ENCODE data around the gene CNTRL. TPM values are rescaled to one million over a fixed set of nuclear protein-coding genes. Genes with fewer than 3 reads are reported as not detected.
"Not testable (repeated sequence)": the region's sequence is repeated elsewhere in the genome, so short reads cannot be mapped to it uniquely, and the experiment has no call there.

The CNTRL gene
- total RNA-seq, 1 donor from 2014 or later, result 14.2 TPM

DNA sequence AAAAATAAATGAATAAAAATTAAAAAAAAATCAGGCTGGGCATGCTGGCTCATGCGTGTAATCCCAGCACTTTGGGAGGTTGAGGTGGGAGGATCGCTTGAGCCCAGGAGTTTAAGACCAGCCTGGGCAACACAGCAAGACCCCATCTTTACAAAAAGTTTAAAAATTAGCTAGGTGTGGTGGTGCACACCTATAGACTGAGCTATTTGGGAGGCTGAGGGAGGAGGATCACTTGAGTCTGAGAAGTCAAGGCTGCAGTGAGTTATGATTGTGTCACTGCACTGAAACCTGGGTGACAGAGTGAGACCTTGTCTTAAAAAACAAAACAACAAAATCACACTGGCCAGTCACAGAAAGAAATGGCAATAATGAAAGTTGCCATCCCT, 3.4 kb upstream of the CNTRL start:
- DNase-seq, result no peak

DNA sequence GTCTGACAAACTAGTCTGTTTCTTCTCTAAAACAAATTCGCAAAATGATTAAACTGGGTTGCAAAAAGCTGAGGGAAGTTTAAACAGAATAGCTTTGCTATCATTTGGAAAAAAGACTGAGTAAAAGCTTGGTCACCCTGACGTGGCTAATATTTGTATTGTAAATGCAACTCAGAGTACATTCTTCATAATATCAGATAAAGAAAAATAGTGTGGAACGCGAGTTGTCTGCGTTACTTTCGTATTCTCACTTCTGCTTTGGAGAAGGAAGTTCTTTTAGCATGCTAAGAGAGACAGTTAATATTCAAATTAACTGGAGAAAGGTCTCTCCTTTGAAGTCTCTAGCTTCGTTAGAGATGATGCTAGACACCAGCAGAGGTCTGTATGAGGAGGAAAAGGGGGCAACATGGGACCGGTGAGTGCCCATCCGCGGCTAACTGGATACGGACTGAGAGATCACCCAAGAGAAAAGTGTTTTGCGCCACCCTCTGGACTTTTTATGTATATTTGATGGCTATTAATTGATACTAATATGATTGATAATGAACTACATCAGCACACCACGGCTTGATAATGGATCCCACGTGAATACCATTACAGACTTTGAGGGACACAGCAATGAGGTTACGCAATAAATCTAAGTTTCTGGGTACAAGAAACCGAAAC, 2.9 kb upstream of the CNTRL start:
- DNase-seq, result no peak

DNA sequence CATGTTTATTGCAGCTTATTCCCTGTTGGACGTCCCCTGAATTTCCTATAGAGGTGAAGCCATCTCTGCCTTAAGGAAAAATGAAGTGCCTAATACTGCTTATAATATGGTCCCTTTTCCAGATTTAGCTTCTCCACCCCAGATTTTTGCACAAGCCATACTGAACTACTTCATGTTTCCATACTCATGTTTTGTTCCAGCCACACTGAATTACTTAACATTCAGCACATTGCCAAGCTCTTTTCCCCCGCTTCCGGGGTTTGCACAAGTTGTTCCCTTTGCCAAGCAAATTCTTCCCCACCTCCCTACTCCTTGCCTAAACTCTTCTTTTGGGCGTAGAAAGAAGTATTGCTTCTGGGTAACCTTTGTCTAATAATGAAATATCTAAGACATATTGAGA, 1.7 kb upstream of the CNTRL start:
- peak; percentile 10 for DNase-seq

DNA sequence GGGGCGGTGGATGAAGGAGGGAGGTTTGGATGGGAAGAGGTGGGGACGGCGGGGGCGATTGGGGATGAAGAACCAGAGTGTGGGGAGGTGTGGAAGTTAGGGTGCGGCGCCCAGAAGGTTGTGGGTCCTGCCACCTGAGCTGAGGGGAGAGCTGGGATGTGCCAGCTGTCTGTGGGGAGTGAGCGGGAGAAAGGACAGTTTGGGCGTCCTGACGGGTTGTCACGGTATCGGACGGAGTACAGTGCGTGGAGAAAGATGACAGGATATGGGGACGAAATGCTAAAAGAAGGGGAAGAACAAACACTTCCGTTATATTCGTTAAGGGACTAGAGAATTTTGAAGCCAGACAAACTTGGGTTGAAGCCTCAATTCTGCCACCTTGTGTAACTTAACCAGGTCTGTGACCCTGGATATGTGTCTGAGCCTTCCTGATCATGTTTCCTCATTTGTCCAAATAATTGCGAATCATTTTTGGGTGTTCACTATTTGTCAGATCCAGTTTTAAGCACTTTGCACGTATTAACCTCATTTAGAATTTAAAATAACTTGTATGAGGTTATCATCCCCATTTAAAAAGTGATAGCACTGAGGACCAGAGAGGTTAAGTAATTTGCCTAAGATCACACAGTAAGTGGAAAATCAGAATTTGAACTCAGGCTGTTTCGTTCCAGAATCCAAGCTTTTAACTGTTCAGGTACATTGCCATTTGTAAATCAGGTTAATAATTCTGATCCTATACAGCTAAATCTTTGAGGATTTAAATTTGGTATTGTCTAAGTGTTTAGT, 689 bp downstream of the CNTRL start:
- DNase-seq, result no peak

DNA sequence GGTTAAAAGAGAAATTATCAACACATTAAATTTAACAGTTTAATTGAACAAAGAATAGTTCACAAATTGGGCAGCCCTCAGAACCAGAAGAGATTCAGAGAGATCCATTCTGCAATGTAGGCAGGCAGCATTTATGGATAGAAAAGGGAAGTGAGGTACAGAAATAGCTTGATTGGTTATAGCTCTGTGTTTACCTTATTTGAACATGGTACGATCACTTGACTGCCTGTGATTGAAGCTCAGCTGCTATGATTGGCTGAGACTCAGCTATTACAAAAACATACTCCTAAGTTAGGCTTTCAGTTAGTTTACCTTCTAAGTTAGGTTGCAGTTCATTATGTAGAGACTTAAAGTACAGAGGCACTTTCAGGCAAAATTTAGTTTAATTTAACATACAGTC, 7.3 kb downstream of the CNTRL start:
- DNase-seq, result no peak

DNA sequence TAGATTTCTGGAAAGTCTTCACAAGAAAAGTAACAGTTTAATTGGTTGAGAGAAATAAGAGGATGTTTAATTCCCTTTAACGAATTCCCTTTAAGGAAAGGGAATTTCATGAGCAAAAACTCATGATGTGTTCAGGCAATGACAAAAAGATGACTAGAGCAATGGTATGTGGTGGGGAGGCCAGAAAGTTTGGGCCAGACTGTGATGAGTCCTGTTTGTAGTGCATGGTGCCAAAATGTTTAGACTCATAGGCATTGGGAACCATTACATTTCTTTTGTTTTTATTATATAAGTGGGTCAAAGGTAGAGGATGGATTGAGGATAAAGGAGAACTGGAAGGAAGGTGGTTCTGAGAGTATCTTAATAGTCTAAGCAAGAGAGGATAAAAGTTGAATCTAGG, 10.9 kb downstream of the CNTRL start:
- DNase-seq, result no peak

DNA sequence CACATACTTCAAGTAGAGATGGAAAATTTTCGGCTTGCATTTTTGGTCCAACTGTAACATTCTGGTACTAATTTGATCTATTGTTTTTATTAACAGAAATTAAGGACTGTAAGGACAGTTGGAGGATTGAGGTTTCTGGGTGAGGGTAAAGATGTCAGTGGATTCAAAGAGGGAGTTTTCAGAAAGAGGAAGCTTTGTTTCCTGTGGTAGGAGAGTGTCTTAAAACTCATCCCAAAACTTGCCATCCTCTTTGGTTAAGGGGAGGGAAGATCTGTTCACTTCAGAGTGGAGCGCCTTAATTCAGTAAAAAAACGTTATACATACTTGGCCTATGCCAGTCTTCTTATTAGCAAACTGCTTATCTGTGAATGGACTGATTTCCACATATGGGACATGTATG, 13.8 kb downstream of the CNTRL start:
- no peak for DNase-seq

DNA sequence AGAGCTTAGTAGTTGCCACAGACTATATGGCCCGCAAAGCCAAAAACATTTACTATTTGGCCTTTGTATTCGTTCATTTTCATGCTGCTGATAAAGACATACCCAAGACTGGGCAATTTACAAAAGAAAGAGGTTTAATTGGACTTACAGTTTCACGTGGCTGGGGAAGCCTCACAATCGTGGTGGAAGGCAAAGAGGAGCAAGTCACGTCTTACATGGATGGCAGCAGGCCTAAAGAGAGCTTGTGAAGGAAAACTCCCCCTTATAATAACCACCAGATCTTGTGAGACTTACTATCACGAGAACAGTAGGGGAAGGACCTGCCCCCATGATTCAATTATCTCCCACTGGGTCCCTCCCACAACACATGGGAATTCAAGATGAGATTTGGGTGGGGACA, 16.0 kb downstream of the CNTRL start:
- not testable (repeated sequence) for DNase-seq

DNA sequence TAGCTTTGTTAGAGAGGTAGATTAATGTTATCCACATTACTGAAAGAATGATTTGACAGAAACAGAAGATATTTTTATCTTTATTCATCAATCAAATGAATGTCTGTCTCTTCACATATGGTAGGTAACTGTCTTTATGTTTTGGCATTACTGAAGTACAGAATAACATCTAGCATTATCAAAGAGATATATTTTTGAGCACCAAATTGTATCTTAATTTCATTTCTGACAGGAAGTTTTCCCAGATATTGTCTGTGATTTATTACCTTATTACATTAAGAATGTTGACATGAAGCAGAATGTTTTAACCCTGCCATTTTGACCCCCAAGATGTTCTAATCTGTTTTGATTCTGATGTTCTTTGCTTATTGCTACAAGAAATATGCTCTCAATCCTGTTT, 20.3 kb downstream of the CNTRL start:
- no peak for DNase-seq

DNA sequence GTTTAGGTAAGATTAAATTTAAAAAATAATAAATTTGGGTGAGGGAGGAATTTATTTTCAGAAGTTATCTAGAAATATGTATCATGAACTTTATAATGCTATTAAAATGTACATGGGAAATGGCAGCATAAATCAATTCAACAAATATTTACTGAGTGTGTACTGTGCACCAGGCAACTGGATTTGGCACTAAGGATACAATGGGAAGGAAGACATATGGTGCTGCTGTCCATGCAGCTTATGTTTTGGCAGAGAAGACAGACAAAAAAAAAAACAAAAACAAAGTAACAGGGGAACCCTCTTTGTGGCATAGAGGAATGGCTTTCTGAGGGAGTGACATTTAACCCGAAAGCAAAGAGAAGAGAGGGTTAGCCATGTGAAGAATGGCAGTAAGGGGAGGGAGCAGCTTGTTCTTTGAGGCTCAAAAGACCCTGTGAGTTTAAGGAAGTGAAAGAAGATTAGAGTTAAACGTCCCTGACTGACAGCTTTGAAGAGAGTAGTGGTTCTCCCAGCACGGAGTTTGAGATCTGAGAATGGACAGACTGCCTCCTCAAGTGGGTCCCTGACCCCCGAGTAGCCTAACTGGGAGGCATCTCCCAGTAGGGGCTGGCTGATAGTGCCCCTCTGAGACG, 23.9 kb downstream of the CNTRL start:
- no peak for DNase-seq

DNA sequence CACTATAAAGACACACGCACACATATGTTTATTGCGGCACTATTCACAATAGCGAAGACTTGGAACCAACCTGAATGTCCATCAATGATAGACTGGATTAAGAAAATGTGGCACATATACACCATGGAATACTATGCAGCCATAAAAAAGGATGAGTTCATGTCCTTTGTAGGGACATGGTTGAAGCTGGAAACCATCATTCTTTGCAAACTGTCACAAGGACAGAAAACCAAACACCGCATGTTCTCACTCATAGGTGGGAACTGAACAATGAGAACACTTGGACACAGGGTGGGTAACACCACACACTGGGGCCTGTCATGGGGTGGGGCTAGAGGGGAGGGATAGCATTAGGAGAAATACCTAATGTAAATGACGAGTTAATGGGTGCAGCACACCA, 29.3 kb downstream of the CNTRL start:
- DNase-seq, result not testable (repeated sequence)

DNA sequence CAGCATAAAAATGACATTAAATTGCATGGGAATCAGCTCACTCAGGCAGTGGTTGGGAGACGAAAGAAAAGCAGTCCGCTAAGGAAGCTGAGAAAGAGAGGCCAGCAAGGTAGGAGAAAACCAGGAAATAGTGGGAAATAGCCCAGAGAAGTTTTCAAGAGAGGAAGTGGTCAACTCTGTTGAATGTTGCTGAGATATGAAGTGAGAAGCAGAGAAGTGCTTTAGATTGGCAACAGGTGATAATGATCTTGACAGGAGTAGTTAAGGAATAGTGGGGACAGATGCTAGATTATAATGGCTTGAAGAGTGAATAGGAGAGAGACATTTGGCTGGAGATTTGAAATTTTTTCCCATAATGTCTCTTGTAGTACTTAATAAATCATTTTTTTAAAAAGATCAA, 30.8 kb downstream of the CNTRL start:
- no peak for DNase-seq

DNA sequence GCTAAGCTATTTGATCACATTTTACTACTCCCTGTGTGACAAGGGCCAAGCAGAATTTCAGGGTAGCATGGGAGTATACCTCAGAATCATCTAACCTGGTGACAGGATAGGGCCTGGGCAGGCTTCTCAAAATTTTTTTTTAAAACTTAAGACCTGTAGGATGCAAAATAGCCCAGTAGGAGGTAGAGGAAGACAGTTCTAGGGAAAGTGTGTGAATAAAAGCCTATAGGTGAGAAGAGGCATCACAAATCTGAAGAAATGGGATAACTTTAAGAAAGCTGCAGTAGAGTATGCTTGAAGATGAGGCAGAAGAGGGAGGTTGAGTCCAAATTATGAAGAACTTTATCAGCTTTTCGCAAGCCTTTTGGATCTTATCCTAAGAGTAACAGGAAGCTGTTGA, 32.3 kb downstream of the CNTRL start:
- no peak for DNase-seq

DNA sequence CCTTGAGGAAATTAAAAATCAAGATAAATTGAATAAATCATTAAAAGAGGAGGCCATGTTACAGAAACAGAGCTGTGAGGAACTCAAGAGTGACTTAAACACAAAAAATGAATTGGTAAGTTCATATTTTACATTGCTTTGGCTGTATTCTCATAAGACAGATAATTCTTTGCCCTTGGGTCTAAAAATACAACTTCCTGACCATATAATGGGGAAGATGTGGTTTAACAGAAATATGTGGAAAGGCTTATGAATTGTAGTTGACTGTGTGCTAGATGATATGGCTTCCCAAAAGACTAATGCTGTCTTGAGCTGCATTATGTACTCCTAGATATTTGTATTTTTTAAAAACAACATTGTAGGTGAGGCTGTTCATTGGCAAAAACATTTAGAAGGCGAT, 33.1 kb downstream of the CNTRL start:
- DNase-seq, result no peak

DNA sequence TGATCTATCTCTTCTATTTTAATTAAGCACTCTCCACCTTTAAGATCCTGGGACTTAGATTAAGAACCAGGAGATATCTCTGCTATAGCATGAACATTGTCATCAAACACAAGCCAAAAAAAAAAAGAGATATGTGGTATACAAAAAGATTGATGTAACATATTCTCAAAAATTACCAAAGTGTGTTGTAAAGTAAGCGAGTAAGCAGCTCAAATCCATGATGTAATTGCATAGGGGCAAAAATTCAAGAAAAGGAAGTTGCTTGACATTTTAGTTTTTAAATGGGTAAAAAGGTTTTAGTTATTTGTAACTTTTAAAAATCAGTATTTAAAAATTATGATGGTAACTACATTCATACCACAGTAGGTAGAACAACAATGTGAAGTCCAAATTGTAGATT, 40.7 kb downstream of the CNTRL start:
- DNase-seq, result no peak

DNA sequence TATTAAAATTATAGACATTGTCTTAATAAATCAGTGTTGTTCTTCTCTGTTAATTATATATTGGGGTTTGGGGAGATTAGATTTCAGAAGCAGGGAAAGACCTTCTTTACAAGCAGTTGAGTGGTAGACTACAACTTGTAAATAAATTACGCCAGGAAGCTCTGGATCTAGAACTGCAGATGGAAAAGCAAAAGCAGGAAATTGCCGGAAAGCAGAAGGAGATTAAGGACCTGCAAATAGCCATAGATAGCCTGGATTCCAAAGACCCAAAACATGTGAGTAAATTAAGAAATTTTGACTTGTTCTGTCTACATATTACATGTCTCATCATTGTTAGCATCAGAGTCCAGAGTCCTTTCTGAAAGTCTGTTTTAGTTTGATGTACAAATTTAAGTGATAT, 43.5 kb downstream of the CNTRL start:
- DNase-seq, result no peak

DNA sequence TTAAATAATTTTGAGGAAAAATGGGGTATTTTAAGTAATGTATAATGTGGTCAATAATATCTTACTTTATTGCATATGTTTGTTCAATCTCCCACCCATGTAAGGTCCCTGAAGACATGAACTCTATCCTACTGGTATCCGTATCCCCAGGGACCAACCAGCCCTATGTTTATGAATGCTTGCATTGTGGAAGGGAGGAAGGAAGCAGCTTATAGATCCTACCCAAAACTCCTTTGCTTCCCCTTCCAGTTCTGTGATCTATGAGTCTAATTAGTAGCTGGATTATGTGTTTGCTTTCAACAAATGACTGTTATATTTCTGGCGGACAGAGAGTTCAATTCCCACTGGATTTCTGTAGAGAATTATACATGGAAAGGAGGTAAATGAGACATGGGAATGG, 45.6 kb downstream of the CNTRL start:
- DNase-seq, result no peak

DNA sequence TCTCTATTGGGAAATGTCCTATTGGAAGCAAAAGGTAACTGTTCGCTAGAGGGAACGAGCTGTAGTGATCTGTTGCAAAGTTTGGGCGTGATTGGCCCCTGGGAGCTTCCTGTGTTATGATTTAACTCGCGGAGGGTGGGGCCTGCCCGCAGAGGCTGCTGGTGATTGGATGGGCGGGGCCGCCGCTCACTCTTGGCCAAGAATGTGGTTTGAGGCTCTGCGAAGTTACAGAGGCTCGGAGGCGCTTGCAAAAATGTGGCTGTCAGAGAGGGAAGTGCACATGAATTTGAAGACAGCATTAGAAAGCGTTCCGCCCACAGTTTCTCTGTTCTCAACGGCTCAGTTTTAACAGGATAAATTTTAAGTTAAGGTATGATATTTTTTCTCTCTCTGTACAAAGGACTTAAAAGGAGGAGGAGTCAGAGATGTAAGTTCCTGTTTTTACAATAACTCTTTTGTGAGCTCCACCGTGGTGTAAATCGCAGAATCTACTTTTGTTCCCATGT, 46.9 kb downstream of the CNTRL start:
- peak; percentile 93 for DNase-seq

DNA sequence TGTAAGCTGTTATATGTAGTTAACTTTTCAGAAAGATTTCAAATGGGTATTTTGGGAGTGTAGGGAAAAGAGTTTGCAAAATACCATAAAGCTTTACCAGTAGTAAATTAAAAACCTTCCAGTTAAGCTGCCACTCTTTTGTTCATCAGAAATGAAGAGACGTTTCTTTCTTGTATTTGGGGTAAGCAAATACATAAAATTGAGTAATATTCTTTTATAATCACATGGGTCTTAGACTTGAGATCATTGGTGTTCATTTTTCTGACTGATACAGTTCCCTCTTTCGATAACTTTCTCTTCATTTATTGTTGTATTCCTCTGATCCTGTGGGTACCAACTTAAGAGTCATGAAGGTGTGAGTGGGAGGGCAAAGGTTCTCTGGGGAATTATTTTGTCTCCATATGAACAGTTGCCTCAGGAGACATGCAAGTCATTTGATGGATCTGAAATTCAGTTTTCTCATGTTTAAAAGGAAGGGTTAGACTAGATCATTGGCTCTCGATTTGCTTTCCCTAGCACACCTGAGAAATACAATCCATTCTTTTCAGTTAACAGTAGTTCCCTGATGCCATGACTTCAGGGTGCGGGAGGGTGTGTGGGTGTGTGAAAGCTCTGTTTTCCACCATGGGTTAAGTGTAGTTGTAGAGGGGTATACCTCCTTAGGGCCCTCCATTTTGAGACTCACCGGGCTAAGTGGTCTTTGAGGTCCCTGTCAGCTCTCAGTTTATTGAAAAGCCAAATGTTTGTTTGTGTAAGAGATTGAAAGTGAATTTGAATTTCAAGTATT, 47.7 kb downstream of the CNTRL start:
- no peak for DNase-seq

DNA sequence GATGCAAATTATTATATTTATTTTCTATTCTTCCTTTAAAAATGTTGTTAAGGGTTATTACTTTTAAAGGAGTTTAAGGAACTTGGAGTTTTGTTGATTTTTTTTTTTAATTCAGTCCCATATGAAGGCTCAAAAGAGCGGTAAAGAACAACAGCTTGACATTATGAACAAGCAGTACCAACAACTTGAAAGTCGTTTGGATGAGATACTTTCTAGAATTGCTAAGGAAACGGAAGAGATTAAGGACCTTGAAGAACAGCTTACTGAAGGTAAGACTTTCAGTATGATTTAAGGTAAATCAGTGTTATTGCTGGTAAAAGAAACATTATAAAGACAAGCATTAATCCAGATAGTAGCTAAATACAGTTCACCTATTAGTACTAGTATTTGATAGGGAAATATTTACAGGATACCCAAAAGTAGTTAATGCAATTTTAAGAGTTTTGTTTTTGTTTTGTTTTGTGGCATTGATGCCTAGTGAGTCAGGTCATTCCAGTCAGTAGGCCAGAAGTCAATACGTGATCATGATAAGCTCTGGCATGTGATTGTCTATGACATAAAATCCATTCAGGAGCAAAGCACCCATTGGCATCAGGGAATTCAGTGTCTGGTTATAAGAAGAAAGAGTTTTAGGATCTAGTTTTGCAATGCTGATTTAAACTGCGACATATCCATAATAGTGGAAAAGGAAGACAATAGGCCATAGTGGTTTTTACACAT, 49.2 kb downstream of the CNTRL start:
- DNase-seq, result no peak

DNA sequence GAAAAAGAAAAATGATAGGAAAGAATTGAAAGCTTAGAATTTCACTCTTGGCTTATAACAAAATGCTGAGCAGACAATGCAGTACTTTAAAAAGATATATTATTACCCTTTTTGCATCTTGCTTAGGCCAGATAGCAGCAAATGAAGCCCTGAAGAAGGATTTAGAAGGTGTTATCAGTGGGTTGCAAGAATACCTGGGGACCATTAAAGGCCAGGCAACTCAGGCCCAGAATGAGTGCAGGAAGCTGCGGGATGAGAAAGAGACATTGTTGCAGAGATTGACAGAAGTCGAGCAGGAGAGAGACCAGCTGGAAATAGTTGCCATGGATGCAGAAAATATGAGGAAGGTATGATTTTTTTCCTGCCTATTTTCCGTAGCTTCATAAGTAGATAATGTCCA, 50.8 kb downstream of the CNTRL start:
- DNase-seq, result no peak

DNA sequence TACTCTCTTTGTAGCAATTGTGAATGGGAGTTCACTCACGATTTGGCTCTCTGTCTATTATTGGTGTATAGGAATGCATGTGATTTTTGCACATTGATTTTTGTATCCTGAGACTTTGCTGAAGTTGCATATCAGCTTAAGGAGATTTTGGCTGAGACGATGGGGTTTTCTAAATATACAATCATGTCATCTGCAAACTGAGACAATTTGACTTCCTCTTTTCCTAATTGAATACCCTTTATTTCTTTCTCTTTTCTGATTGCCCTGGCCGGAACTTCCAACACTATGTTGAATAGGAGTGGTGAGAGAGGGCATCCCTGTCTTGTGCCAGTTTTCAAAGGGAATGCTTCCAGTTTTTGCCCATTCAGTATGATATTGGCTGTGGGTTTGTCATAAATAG, 54.6 kb downstream of the CNTRL start:
- not testable (repeated sequence) for DNase-seq
